ENCODE results near the gene ACOX3. TPM values are rescaled to one million over a fixed set of nuclear protein-coding genes. Genes with fewer than 3 reads are reported as not detected.

Gene ACOX3
- total RNA-seq, 2 experiments from 2014 or later, result 16.8 to 17.7 TPM

- no peak for DNase-seq
- Mint-ChIP-seq H3K9me3 (no peaks in the 10 kb centered on the region), H3K4me1 (no peaks in the 10 kb centered on the region), H3K36me3 (ENCODE audit: low read depth) (no peaks in the 10 kb centered on the region), H3K27ac (no peak overlapping the region), H3K27me3 (no peaks in the 10 kb centered on the region), H3K4me3 (no peak overlapping the region)
- ChIA-PET CTCF (no interaction called here), POLR2A (no interaction called here)
These were observed 64.0 kb downstream of the ACOX3 start for GRCh38 chr4:8376361-8377102.

DNA sequence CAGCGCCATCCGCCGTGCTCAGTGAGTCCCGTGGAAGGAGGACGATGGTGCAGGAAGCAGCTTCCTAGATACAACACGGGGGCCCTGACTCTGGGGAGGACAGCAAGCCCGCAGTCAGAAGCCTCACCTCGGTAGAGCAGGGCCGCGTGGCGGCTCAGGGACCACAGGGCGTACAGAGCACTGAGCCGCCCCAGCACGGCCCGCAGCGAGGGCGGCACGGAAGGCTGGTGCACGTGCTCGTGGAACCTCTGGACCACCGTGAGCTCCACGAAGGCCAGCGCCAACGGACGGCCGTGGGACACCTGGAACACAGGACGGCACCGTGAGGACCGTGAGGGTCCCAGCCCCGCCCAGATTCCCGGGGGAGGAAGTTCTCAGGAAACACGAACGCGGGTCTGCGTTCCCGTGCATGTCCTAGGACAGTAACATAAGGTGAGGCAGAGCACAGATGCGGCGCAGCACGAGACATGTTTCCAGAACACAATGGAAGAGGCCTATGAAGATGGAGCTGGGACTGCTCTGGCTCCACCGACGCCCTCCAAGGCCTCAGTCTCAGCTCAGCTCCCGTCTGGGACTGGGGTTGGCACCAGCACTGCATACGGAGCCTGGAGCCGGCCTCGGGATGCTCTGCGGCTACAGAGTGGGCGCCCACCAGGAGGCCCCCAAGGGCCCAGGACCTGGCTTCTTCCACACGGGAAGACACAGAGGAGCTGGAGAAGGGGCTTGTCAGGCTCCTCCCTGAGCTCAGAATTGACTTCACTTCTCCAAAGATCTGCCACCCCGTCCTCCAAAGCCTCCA lies 65.5 kb downstream of the ACOX3 start:
- no peaks in the 10 kb centered on the region for H3K27me3 Mint-ChIP-seq
- ChIA-PET CTCF (no interaction called here), POLR2A (no interaction called here)
- no peak overlapping the region for H3K4me3 Mint-ChIP-seq
- no peaks in the 10 kb centered on the region for H3K9me3 Mint-ChIP-seq
- no peaks in the 10 kb centered on the region for H3K36me3 Mint-ChIP-seq (ENCODE audit: low read depth)
- H3K27ac Mint-ChIP-seq, result no peak overlapping the region
- H3K4me1 Mint-ChIP-seq, result no peaks in the 10 kb centered on the region
- DNase-seq, result no peak

DNA sequence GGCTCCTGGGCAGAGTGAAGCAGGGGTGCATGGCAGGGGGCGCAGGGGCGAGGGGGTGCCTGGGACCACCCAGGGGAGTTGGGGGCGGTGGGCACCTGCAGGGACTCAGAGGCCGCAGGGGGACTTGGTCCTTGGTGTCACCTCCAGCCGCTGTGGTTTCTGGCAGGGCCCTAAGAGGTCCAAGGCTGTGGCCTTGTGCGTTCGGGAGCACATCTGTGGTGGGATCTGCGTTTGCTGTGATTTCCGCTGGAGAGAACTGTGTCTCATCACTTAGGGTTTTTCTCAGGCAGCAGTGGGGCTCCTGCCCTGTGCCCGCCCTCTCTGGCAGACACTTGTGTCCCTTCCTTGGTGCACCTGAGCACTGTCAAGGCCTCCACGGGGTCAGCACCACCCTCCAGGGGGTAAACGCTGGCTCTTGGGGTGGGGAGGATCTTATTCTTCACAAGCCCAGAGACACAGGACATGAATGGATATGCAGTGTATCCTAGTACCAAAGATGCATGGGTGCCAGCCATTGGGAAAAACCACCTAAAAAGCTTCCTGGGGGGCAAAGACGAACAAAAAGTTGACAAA lies 66.5 kb downstream of the ACOX3 start:
- no peak for DNase-seq
- H3K4me3 Mint-ChIP-seq, result no peak overlapping the region
- no peaks in the 10 kb centered on the region for H3K4me1 Mint-ChIP-seq
- H3K9me3 Mint-ChIP-seq, result no peaks in the 10 kb centered on the region
- no peaks in the 10 kb centered on the region for H3K27me3 Mint-ChIP-seq
- ChIA-PET CTCF (no interaction called here), POLR2A (no interaction called here)
- no peaks in the 10 kb centered on the region for H3K36me3 Mint-ChIP-seq (ENCODE audit: low read depth)
- H3K27ac Mint-ChIP-seq, result no peak overlapping the region

DNA sequence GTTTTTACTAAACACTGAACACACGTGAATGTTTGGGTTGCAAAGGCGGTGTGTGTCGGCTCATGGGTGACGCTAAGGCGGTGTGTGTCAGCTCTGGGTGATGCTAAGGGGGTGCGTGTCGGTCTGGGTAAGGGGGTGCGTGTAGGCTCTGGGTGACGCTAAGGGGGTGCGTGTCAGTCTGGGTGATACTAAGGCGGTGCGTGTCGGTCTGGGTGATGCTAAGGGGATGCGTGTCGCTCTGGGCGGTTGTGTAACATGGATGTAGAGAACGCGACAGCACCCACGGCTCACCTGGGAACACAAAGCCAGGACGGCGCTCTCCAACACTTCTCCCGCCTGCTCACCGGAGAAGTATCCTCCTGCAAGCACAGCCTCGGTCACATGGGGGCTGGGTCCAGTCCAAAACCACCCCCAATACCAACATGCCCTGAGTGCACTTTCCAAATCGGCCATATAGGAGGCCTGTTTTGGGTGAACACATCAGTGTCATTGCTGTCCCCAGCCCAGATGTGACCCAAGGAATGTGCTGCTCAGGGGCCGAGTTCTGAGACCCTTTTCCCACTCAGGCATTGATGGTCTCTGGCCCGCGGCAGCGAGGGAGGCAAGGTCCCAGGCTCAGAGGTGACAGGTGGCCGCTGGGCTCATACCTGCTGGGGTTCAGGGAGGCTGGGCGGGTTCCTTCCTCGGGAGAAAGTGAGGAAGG lies 67.1 kb downstream of the ACOX3 start:
- Mint-ChIP-seq H3K9me3 (no peaks in the 10 kb centered on the region), H3K27me3 (no peaks in the 10 kb centered on the region), H3K36me3 (ENCODE audit: low read depth) (no peaks in the 10 kb centered on the region), H3K4me3 (no peak overlapping the region), H3K27ac (no peak overlapping the region), H3K4me1 (no peaks in the 10 kb centered on the region)
- DNase-seq, result no peak
- ChIA-PET CTCF (no interaction called here), POLR2A (no interaction called here)

DNA sequence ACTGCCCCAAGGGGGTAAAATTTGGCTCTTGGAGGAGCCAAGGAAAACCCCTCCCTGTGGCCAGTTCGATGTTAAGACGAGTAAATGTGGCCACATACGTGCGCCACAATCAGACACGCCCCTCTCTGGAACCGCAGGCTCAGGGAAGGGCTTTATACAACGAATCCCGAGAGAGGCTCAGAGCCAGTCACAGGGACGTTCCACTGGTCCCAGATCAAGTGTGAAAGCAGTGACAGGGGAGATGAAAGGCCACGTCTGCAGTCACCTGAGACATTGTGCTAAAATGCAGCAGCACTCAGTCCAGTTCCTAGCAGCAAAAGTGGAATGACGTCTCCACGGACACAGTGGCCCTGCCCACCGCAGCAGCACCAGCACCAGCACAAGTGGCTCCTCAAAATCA lies 68.0 kb downstream of the ACOX3 start:
- CTCF ChIA-PET, result no interaction called here
- no peaks in the 10 kb centered on the region for H3K27me3 Mint-ChIP-seq

DNA sequence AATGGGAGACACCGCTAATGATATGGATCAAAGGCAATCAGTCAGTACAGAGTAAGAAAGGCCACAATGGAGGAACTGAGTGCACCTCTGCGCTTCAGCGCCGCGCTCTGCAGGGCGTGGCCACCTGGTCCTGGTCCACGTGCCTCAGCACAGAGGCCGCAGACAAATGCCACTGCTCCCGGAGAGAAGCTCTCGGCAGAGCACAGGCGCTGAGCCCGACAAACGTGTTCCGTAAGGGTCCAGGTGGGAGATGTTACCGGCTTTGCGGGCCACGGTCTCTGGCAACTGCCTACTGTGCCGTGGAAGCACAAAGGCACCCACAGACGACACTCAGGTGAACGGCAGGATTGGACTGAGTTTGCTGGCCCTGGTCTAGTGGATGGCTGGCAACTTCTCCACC lies 68.9 kb downstream of the ACOX3 start:
- H3K27me3 Mint-ChIP-seq, result no peaks in the 10 kb centered on the region
- no peaks in the 10 kb centered on the region for H3K9me3 Mint-ChIP-seq
- DNase-seq, result no peak
- no peak overlapping the region for H3K27ac Mint-ChIP-seq
- H3K4me3 Mint-ChIP-seq, result no peak overlapping the region
- POLR2A ChIA-PET, result no interaction called here
- H3K4me1 Mint-ChIP-seq, result no peaks in the 10 kb centered on the region
- CTCF ChIA-PET, result no interaction called here
- no peaks in the 10 kb centered on the region for H3K36me3 Mint-ChIP-seq (ENCODE audit: low read depth)

More for the DNA sequence above, 68.0 kb downstream of the ACOX3 start:
- no peak for DNase-seq
- no peak overlapping the region for H3K4me3 Mint-ChIP-seq
- no peaks in the 10 kb centered on the region for H3K36me3 Mint-ChIP-seq (ENCODE audit: low read depth)
- no peak overlapping the region for H3K27ac Mint-ChIP-seq
- H3K4me1 Mint-ChIP-seq, result no peaks in the 10 kb centered on the region
- no peaks in the 10 kb centered on the region for H3K9me3 Mint-ChIP-seq
- POLR2A ChIA-PET, result no interaction called here

GRCh38 chr4:8370835-8371595 lies 69.5 kb downstream of the ACOX3 start:
- no peaks in the 10 kb centered on the region for H3K4me1 Mint-ChIP-seq
- no peaks in the 10 kb centered on the region for H3K36me3 Mint-ChIP-seq (ENCODE audit: low read depth)
- H3K27me3 Mint-ChIP-seq, result no peaks in the 10 kb centered on the region
- DNase-seq, result no peak
- no peak overlapping the region for H3K4me3 Mint-ChIP-seq
- POLR2A ChIA-PET, result no interaction called here
- no peak overlapping the region for H3K27ac Mint-ChIP-seq
- no peaks in the 10 kb centered on the region for H3K9me3 Mint-ChIP-seq
- CTCF ChIA-PET, result no interaction called here

- Mint-ChIP-seq H3K27me3 (no peaks in the 10 kb centered on the region), H3K36me3 (ENCODE audit: low read depth) (no peaks in the 10 kb centered on the region), H3K4me3 (no peak overlapping the region), H3K4me1 (no peaks in the 10 kb centered on the region), H3K27ac (no peak overlapping the region), H3K9me3 (no peaks in the 10 kb centered on the region)
- POLR2A ChIA-PET, result no interaction called here
- CTCF ChIA-PET, result no interaction called here
- DNase-seq, result no peak
These were observed 70.3 kb downstream of the ACOX3 start for GRCh38 chr4:8370106-8370787.

- no peak for DNase-seq
- Mint-ChIP-seq H3K4me3 (no peak overlapping the region), H3K27me3 (no peaks in the 10 kb centered on the region), H3K27ac (no peak overlapping the region), H3K9me3 (no peaks in the 10 kb centered on the region), H3K36me3 (ENCODE audit: low read depth) (no peaks in the 10 kb centered on the region), H3K4me1 (no peaks in the 10 kb centered on the region)
- CTCF ChIA-PET, result no interaction called here
- POLR2A ChIA-PET, result no interaction called here
These were observed 71.0 kb downstream of the ACOX3 start for GRCh38 chr4:8369426-8370105.

DNA sequence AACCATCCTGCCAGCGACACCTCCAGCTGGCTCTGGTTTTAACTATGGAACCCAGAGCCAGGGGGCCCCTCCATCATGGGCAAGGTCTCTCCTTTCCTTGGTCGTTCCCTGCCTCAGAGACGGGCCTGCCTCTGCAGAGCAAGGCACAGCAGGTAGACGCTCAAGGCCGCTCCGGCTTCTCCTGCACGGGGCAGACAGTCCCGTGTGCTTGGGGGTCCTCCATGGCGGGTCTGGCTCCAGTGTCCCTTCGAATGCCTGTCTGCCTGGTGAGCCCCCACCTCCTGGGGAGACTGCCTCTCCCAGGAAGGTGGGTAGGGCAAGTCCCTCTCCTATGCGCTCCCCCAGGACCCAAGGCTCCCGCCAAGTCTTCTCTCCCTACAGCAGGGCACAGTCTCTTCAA lies 71.5 kb downstream of the ACOX3 start:
- Mint-ChIP-seq H3K4me1 (no peaks in the 10 kb centered on the region), H3K27ac (no peak overlapping the region), H3K36me3 (ENCODE audit: low read depth) (peaks cover 3% of the 10 kb centered on the region), H3K4me3 (no peak overlapping the region), H3K9me3 (no peaks in the 10 kb centered on the region), H3K27me3 (no peaks in the 10 kb centered on the region)
- DNase-seq, result no peak
- ChIA-PET POLR2A (no interaction called here), CTCF (no interaction called here)

DNA sequence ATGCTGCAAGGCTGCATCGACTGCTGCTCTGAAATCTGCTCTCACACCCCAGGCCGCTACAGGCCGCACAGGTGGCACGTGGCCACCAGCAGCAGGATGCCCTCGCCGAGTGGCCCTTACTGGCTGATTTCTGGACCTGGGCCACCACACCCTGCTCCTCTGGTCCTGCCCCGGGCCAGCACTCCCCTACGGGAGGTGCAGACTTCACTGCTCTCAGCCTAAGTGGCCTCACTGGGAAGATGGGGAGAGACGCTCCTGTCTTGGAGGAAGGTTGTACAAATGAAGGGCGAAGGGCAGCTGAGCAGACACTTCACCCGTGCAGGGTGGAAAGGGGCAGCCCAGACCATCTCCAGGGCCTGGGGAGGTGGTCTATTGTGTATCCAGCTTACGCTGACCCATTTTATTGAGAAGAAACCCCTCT lies 72.5 kb downstream of the ACOX3 start:
- no peak overlapping the region for H3K4me3 Mint-ChIP-seq
- DNase-seq, result no peak
- CTCF ChIA-PET, result no interaction called here
- peaks cover 4% of the 10 kb centered on the region for H3K36me3 Mint-ChIP-seq (ENCODE audit: low read depth)
- H3K27me3 Mint-ChIP-seq, result no peaks in the 10 kb centered on the region
- H3K27ac Mint-ChIP-seq, result no peak overlapping the region
- no peaks in the 10 kb centered on the region for H3K9me3 Mint-ChIP-seq
- H3K4me1 Mint-ChIP-seq, result no peaks in the 10 kb centered on the region
- POLR2A ChIA-PET, result no interaction called here

DNA sequence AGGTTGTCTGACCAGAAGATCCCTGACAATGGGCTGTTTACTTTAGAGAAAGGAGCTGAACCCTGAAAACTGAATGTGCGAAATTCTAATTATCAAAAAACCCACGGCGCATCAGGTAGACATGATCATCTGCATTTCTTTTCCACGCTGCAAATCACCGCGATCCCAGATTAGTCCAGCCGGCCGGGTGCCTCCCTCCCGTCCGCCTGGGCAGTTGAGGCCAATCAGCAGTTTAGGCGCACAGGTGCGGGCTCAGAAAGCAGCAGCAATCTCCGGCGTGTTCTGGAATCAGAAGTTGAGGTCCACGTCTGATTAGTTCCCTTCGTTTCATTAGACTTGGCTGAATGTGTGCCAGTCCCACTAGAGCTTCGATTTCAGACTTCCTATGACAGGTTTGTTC lies 73.9 kb downstream of the ACOX3 start:
- H3K27ac Mint-ChIP-seq, result no peak overlapping the region
- H3K36me3 Mint-ChIP-seq (ENCODE audit: low read depth), result peaks cover 4% of the 10 kb centered on the region
- POLR2A ChIA-PET, result no interaction called here
- CTCF ChIA-PET, result no interaction called here
- peaks cover 2% of the 10 kb centered on the region for H3K9me3 Mint-ChIP-seq
- DNase-seq, result no peak
- no peaks in the 10 kb centered on the region for H3K27me3 Mint-ChIP-seq
- H3K4me3 Mint-ChIP-seq, result no peak overlapping the region
- no peaks in the 10 kb centered on the region for H3K4me1 Mint-ChIP-seq
